SH-SY5Y (cell line): ENCODE results near the gene SIAE.

Source experiments
- GATA2 ChIP-seq: IDR thresholded peaks from 2 replicates; pipeline ENCODE4 v1.6.1; 2011; ENCODE audit warnings: mild to moderate bottlenecking, low read depth, low read length
- GATA3 ChIP-seq: IDR thresholded peaks from 2 replicates; pipeline ENCODE4 v1.6.1; 2011; ENCODE audit warnings: low read depth, mild to moderate bottlenecking, low read length, moderate library complexity

- TF ChIP-seq GATA2 (no peak), GATA3 (no peak)
Observed at GRCh38 chr11:124662106-124662505, 11.4 kb downstream of the SIAE start.
